HG02870 (cell line): ENCODE results near the gene CCL21.
"Not testable (repeated sequence)": the region's sequence is repeated elsewhere in the genome, so short reads cannot be mapped to it uniquely, and the experiment has no call there.

Experiments used
- ATAC-seq: cut with Tn5 transposase; IDR thresholded peaks from one replicate; pipeline ENCODE4 v1.9.1; 2021; ENCODE audit warnings: mild to moderate bottlenecking, moderate library complexity; ENCODE audit not compliant: unreplicated experiment

Gene CCL21

GRCh38 chr9:34710023-34710422 lies at the start of gene CCL21:
Gene CCL21 (minus strand): TSS chr9:34710136. CDS start chr9:34710066, 70 bp downstream.
- no peak for ATAC-seq

GRCh38 chr9:34759432-34760134 lies 49.6 kb upstream of the CCL21 start:
- ATAC-seq = no peak

GRCh38 chr9:34750320-34750719 lies 40.4 kb upstream of the CCL21 start:
- ATAC-seq = not testable (repeated sequence)

- no peak for ATAC-seq
Observed at GRCh38 chr9:34746526-34746925, 36.6 kb upstream of the CCL21 start.

- no peak for ATAC-seq
Observed at GRCh38 chr9:34744295-34745221, 34.6 kb upstream of the CCL21 start.

- no peak for ATAC-seq
Observed at GRCh38 chr9:34742710-34743109, 32.8 kb upstream of the CCL21 start.

GRCh38 chr9:34741628-34742027 lies 31.7 kb upstream of the CCL21 start:
- no peak for ATAC-seq

- not testable (repeated sequence) for ATAC-seq
Observed at GRCh38 chr9:34740176-34740575, 30.2 kb upstream of the CCL21 start.

GRCh38 chr9:34737677-34738260 lies 27.8 kb upstream of the CCL21 start:
- ATAC-seq = no peak

GRCh38 chr9:34734720-34735119 lies 24.8 kb upstream of the CCL21 start:
- ATAC-seq = no peak

- no peak for ATAC-seq
Observed at GRCh38 chr9:34732886-34733285, 22.9 kb upstream of the CCL21 start.

GRCh38 chr9:34732478-34732877 lies 22.5 kb upstream of the CCL21 start:
- no peak for ATAC-seq

- no peak for ATAC-seq
Observed at GRCh38 chr9:34723141-34723540, 13.2 kb upstream of the CCL21 start.

GRCh38 chr9:34719769-34720025 lies 9.8 kb upstream of the CCL21 start:
- ATAC-seq = not testable (repeated sequence)

GRCh38 chr9:34719021-34719768 lies 9.3 kb upstream of the CCL21 start:
- ATAC-seq = no peak

- ATAC-seq = no peak
Observed at GRCh38 chr9:34717996-34718614, 8.2 kb upstream of the CCL21 start.

GRCh38 chr9:34716711-34717110 lies 6.8 kb upstream of the CCL21 start:
- ATAC-seq = no peak

GRCh38 chr9:34715639-34716215 lies 5.8 kb upstream of the CCL21 start:
- no peak for ATAC-seq

- ATAC-seq = no peak
Observed at GRCh38 chr9:34714007-34714406, 4.1 kb upstream of the CCL21 start.

- no peak for ATAC-seq
Observed at GRCh38 chr9:34712140-34712539, 2.2 kb upstream of the CCL21 start.
